HG03571 (cell line): ENCODE results near the gene CCNK.

Experiments used
- ATAC-seq: cut with Tn5 transposase; IDR thresholded peaks from one replicate; pipeline ENCODE4 v1.9.1; 2021; ENCODE audit not compliant: unreplicated experiment

CCNK gene

DNA sequence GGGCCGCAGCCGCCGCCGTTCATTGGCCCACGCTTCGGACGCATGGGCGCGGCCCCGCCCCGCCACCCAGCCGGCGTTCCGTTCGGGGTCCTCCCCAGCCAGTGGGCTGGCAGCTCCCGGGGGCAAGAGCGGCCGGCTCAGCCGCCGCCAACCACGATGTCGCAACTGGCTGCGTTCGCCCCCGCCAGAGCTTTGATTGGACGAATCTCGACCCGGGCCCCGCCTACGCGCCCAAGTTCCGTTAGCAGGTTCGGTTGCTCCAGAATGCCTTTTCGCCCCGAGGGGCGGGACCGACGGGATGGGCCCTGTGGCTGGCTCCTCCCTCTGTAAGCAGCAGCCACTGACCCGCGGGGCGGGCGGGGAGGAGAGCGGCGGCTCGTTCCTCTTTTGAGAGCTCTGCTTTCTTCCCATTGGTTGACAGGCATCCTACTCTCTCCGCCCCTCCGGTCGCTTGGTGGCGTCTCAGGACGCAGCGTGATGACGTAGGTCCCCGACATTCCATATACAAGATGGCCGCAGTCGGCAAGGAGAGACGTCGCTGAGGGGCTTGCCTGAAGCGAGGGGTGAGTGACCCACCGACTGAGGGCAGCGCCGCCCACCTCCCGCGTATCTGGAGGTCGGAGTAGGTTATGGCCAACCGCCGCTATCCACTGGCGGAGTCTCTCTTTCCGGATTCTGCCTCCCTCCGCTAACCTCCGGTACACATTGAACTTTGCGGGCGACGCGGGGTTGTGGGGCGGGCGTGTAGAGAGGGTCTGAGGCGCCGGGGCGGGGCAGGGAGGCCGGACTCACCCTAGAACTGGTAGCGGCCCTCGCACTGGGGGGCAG is at the start of gene CCNK:
Gene CCNK, plus strand, starts transcription at position 493 of the 828 bp plus-strand sequence. CDS start 11,269 bp downstream, outside the sequence.
- ATAC-seq, result peak; percentile 86

GRCh38 chr14:99431986-99432385 is 49.2 kb upstream of the CCNK start:
- no peak for ATAC-seq

DNA sequence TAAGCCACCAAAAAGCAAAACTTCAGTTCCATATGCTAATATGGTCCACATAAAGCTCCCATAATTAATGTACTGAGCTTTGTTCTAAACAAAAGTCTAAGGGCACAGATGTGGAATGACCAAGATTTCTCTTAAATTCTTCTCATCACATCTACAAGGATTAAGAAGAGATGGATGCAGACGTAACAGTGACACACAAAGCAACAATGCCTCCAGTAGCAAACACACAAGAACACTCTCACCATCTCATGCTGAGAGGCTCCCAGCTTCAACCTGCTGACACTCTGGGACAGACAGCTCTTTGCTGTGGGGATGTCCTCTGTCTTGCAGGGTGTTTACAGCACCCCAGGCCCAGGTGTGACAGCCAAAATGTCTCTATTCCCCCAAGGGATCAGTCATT is 48.7 kb upstream of the CCNK start:
- ATAC-seq, result no peak

DNA sequence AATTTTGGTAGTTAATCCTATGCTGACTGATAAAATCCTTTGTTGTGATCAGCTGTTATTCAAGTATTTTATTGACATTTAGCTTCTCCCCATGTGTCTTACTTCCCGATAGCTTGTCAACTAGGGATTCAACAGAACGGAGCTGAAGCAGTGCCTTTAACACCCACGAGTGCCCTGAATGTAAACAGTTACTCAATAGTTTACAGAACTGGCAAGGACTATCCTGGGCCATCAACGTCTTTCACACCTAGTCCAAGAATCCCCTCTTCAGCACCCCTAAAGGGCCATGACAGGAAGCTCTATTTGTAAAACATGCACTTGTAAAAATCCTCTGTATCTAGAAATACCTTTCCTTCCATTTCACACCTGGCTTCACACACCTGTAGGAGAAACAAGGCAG is 45.9 kb upstream of the CCNK start:
- ATAC-seq, result no peak

- no peak for ATAC-seq
Measured at GRCh38 chr14:99436247-99437180, 44.7 kb upstream of the CCNK start.

DNA sequence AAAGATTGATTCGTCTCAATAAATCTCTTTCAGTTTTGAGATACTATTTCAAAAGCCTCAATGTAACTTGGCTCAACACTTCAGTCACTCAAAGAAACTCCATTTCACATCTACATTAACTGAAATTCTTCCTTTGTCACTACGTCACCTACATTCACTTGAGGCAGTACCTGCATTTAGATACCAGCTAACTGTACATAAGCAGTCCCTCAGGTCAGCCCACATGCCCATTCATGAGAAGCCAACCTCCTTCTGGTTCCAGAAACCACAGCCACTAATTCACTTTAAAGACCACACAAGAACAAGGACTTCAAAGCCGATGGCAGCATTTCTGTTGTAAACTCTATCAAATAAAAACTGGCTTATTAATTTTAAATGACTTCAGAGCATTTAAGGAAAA is 43.5 kb upstream of the CCNK start:
- no peak for ATAC-seq

GRCh38 chr14:99440278-99440677 is 40.9 kb upstream of the CCNK start:
- no peak for ATAC-seq

DNA sequence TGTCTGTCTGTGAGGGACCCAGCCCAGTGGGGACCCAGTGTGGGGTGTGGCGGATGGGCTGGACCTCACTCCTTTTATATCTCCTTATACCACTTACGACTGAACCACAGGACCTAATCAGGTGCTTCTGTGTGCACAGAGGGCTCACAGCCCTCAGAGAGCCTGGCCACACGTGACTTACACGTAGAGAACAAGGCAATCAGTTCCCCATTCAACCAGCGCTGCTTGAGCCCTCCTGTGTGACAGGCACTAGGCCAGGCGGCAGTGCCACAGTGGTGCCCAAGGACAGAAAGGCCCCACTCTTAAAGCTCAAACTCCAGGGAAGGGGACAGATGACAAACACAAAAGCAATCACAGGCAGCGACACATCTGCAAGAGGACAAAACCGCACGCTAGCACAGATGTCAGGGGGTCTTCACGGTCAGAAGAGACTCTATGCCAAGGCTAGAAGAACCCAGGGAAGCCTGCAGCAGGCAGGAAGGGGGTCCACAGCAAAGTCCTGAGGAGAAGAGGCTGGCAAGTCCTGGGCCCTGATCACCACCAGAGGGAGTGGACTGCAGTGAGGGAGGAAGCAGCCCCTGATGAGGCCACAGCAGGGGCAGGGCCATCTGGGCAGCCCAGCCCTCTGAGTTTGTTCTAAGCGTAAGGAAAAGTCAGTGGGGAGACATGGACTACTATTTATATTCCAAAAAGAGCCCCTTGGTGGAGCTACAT is 39.9 kb upstream of the CCNK start:
- ATAC-seq, result no peak

- ATAC-seq, result no peak
Measured at GRCh38 chr14:99441918-99442317, 39.3 kb upstream of the CCNK start.

DNA sequence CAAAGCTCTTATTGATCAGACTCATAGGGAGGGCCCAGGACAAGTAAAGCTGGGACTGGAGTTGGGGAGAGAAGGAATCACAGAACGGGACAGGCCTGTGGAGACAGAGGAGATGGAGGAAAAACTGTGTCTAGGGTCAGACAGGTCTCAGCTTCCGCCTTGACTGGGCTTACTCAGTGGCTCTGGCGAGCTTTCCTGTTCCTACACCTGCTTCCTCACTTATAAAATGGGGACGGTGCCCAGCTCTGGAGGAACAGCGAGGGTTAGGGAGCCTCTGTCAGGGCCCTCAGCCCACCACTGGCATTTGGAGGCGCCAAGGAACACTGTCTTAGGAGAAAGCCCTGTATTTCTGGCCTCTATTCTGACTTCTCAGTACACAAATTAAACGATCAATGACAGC is 35.3 kb upstream of the CCNK start:
- ATAC-seq, result no peak

- no peak for ATAC-seq
Measured at GRCh38 chr14:99447739-99448138, 33.5 kb upstream of the CCNK start.

DNA sequence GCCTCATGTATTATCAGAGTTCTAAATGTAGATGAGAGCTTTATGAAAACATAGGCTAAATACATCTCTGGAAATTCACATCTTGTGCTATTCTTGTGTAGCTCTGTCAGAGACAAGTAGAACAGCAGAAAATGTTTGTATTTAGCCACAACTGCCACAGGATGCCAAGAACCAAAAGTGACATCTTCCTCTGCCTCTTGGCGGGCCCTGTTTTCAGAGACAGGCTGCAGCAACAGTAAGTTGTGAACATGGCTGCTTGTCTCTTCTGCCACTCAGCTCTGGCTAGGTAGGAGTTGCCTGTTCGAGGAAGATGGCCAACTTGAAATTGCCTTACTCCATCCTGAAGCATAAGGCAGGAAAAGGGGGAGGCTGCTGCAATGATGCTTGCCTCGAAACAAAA is 30.9 kb upstream of the CCNK start:
- no peak for ATAC-seq

DNA sequence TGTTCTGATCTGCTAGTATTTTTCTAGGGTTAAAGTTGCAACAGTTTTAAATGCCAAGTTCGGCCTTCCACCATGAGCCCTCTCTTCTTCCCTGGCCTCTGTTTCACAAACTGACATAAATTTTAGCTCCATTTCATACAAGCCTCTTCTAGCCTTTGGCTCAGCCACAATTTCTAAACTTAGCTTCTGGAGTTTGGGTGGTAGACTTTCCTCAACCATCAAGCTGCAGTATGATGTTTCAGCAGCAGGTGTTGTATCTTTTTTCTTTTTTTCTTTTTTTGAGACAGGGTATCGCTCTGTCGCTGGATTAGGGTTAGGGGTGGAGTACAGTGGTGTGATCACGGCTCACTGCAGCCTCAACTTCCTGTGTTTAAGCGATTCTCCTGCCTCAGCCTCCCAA is 30.0 kb upstream of the CCNK start:
- ATAC-seq, result no peak

- no peak for ATAC-seq
Measured at GRCh38 chr14:99452968-99453367, 28.2 kb upstream of the CCNK start.

DNA sequence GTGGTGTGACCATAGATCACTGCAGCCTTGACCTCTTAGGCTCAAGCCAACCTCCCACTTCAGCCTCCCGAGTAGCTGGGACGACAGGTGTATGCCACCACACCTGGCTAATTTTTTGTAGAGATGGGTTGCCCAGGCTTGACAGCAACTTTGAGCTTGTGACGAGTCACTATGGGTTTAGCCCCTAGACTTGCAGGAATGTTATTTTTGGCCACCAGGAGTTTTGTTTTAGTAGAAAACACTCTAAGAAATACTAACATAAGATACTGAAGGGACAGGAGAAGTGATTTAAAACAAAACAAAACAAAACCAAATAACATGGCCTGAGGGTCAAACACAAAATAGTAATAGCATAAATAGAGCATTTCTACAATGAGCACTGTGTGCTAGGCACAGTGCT is 27.0 kb upstream of the CCNK start:
- ATAC-seq, result no peak

- ATAC-seq, result no peak
Measured at GRCh38 chr14:99459481-99460100, 21.6 kb upstream of the CCNK start.

DNA sequence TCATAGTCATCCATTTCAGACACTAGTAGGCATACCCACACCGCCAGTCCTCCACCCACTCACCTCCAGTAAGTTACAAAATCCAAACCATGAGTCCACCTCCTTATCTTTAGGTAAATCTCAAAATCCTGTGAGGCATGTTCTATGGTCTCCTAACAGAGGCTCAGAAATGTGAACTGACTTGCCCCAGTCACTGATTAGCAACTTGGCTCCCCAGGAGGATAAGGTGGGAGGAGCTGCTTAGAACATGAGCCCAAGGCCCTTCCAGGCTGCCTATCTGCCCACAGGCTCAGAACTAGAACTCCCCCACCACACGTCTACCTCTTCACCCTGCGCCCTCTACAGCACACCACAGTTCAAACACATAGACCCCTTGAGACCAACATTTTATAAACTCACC is 20.4 kb upstream of the CCNK start:
- ATAC-seq, result no peak

- no peak for ATAC-seq
Measured at GRCh38 chr14:99461411-99462085, 19.7 kb upstream of the CCNK start.

DNA sequence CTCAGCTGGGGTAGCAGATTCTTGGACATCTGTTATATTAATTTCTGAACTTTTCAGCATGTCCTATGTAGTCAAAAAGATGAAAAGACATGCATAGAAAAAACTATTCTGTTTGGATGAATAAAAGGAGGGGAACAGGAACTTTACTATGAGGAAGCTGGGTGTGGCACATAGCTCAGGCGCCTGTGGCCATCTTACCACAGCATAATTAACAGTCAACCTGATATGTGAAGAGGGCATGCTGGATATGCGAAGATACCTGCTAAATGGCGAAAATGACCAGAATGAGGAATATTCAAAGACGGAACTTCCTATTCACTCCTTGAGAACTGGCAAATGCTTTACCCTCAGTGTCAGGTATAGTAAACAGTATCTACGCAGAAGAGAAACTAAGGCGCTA is 19.0 kb upstream of the CCNK start:
- no peak for ATAC-seq

DNA sequence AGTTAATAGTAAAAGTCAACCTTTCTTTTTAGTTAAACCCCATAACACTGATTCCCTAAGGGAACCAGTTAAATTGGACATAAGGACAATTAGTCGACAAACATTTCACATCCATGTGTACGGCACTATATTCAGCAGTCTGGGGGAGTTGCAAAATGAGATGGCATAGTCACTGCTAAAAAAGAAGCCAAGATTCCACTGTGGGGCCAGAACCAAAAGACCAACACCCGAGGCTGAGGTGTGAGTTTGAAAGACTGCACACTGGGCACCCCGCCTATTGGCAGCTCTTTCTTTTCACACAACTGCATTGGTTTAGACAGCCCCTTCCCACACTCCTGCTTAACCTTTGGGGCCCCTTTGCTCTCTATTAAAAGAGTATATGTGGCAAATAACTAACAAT is 17.2 kb upstream of the CCNK start:
- ATAC-seq, result no peak
